K562 (cell line): Measurements from ENCODE around the gene ANKFN1. TPM values are rescaled to one million over a fixed set of nuclear protein-coding genes. Genes with fewer than 3 reads are reported as not detected.

Experiments
- CEBPB ChIP-seq: fragments of 450-650 bp; IDR thresholded peaks from 2 replicates; pipeline ENCODE4 v1.6.1; 2016; ENCODE audit warnings: missing genetic modification characterization, missing compliant biosample characterization
- CHD7 ChIP-seq: fragments of 200-600 bp; sonication (generic); IDR thresholded peaks from one replicate; pipeline ENCODE4 v1.6.1; 2012; ENCODE audit warnings: mild to moderate bottlenecking, low read depth, low read length, inconsistent platforms
- SRSF3 ChIP-seq: fragments of 200-400 bp; formaldehyde crosslinking; IDR thresholded peaks from 2 replicates; pipeline ENCODE4 v1.6.1; 2016; ENCODE audit warnings: mild to moderate bottlenecking, low read length, moderate library complexity; ENCODE audit not compliant: insufficient read depth
- TEAD2 ChIP-seq: fragments of 450-650 bp; IDR thresholded peaks from 2 replicates; pipeline ENCODE4 v1.6.1; 2016; ENCODE audit warnings: missing genetic modification characterization, control low read depth, missing compliant biosample characterization
- ZNF24 ChIP-seq: fragments of 450-650 bp; IDR thresholded peaks from 2 replicates; pipeline ENCODE4 v1.6.1; 2016
- polyA plus RNA-seq, 8 experiments: library from polyadenylated mRNA; depleted of rRNA in 4 of 8; stranded (reverse) in 5 of 8; unstranded in 3 of 8; fragments of >200 nt; fragmentation: Nextera tagmentation in 2 of 8; fragmentation: Illumina TruSeq in 1 of 8; extraction: Ambion mirVana in 2 of 8; extraction: Trizol in 1 of 8; gene quantifications; 2 replicates each; pipeline versions ENCODE4 v1.2.1 to v1.2.3, GENCODE V29; 2011 to 2014; ENCODE audit warnings: inconsistent platforms in 1 of 8, missing spikeins in 1 of 8
- total RNA-seq, 7 experiments: library from RNA; depleted of rRNA in 6 of 7; stranded (reverse); fragments of >200 nt in 6 of 7; fragmentation: Illumina TruSeq in 2 of 7; extraction: Trizol in 2 of 7; gene quantifications; 2 replicates each; pipeline versions ENCODE4 v1.2.1 to v1.2.3, GENCODE V29; 2011 to 2021; ENCODE audit warnings: low replicate concordance in 1 of 7

Gene ANKFN1
- total and polyA plus RNA-seq, 9 of the 15 experiments (the other 6 are each of a cell fraction or from before 2014, with no cell fraction given), result 0.04 to 0.39 (median 0.15) TPM; not detected in 1

DNA sequence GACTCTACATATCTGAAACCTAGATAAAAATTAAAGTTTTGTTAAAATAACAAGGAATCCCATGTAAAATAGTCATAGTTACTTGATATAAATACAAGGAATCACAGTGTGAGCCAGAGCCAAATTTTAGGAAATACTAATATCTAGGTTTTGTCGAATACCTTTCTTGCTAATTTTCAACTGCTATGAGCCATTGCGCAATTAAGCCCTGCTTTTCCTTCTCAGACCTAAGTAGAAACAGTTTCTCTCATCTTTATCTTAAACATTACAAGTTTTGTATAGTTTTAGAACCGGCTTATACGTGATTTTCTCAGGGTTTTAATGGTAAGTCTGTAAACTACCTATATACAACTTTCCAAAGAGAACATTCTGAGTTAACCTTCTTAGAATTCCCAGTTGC lies 282.9 kb downstream of the ANKFN1 start (continued):
- TF ChIP-seq CHD7 (no peak), CEBPB (peak; percentile 70), ZNF24 (no peak), SRSF3 (no peak), TEAD2 (tag) (no peak)
